Measurements from ENCODE around the gene SETBP1.

The SETBP1 gene

DNA sequence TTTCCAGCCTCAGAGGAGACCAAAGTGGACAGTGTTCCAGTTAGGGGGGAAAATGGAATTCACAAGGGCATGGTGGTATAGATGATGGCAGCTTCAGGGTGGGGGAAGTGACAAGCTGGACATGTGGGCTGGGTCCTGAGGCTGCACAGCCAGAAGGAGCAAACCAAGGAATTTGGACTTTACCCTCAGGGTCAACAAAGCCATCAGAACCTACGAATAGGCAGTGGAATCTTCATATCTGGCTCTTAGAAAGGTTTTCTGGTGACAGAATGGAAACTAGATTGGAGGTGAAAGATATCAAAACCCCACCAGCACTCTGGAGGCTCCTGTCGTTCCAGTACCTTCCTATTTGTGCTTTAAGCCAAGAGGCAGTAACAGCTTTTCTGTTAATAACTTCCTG, 127.1 kb downstream of the SETBP1 start:
- H3K36me3 ChIP-seq (replicated peaks) = no peaks in the 10 kb centered on the region
- H3K4me3 ChIP-seq = no peak overlapping the region
- in situ Hi-C loops (cut with MboI; ENCODE audit: low sequenced_read_pairs) = no loop called here

DNA sequence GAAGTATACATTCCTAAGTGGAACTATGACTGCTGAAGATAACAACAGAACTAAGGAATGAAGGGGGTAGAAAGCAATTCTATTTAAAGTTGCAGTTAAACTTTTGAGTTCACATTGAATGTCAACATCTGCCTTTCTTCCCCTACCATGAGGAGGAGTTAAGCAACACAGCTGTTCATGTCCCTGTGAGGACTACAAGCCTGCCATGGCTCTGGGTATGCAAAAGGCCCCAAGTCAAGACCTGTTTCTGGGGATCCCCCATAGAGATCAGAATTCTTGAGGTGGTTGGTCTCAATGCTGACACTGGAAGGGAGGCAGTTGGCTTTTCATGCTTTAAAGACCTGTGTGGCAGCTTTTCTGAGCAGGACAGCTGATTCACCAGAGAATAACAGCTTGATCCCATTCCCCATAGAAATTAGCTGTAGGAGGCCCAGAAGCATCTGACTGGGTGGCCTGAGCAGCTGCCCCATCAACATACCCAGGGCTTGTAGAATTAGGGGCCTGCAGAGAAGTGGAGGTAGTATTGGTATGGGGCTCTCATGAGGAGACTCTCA, 131.0 kb downstream of the SETBP1 start:
- DNase-seq (ENCODE audit: low spot score in 2 of 2) = no peak
- Histone ChIP-seq H3K4me1 (no peaks in the 10 kb centered on the region), H3K36me3 (replicated peaks) (no peaks in the 10 kb centered on the region), H3K4me3 (no peak overlapping the region), H3K9me3 (no peaks in the 10 kb centered on the region), H3K27me3 (ENCODE audit: low read depth) (no peaks in the 10 kb centered on the region)
- in situ Hi-C loops (cut with MboI; ENCODE audit: low sequenced_read_pairs) = no loop called here

More for the DNA sequence above, 127.1 kb downstream of the SETBP1 start:
- H3K9me3 ChIP-seq = no peaks in the 10 kb centered on the region
- H3K27me3 ChIP-seq (ENCODE audit: low read depth) = no peaks in the 10 kb centered on the region
- no peak for DNase-seq (ENCODE audit: low spot score in 2 of 2)
- no peaks in the 10 kb centered on the region for H3K4me1 ChIP-seq

DNA sequence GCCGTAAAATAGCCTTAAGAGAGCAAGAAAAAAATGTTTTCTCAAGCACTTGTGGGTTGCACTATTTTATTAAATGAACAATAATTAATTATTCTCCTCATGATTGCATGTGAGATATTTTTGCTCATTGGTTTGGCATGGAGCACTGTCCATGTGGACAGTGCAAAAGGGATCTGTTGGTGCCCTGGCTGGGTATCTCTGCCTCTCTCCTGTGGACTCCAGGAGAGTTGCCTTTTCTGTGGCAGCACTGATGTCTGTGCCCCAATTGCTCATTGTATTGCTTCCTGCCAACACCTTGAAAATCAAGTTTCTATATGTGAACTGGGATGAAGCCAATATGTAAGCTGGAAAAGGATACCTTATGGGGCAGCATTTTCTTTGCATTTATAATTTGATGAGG, 131.7 kb downstream of the SETBP1 start:
- Histone ChIP-seq H3K4me1 (no peaks in the 10 kb centered on the region), H3K27me3 (ENCODE audit: low read depth) (no peaks in the 10 kb centered on the region), H3K36me3 (replicated peaks) (no peaks in the 10 kb centered on the region), H3K9me3 (no peaks in the 10 kb centered on the region), H3K4me3 (no peak overlapping the region)
- DNase-seq (ENCODE audit: low spot score in 2 of 2) = no peak
- in situ Hi-C loops (cut with MboI; ENCODE audit: low sequenced_read_pairs) = no loop called here

DNA sequence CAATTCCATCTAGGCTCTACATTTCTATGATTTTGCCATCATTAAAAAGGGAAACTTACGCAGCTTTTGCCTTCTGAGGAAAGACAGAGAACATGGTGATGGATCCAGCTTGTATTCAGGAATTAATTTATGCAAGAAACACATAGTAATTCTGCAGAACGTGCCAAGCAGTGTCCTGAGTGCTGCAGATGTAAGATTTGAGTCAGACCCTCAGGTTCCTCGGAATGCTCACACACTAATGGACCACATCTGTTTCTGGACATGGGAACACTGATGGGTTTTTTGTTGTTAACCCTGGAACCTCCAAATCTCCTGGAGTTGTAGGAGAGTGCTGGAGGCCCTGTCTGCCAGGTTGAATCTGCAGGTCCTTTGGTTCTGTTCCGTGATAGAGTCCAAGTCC, 132.9 kb downstream of the SETBP1 start:
- DNase-seq (ENCODE audit: low spot score in 2 of 2) = no peak
- H3K36me3 ChIP-seq (replicated peaks) = no peaks in the 10 kb centered on the region
- peaks cover 5% of the 10 kb centered on the region for H3K4me1 ChIP-seq
- H3K9me3 ChIP-seq = no peaks in the 10 kb centered on the region
- H3K4me3 ChIP-seq = no peak overlapping the region
- in situ Hi-C loops (cut with MboI; ENCODE audit: low sequenced_read_pairs) = no loop called here
- no peaks in the 10 kb centered on the region for H3K27me3 ChIP-seq (ENCODE audit: low read depth)

DNA sequence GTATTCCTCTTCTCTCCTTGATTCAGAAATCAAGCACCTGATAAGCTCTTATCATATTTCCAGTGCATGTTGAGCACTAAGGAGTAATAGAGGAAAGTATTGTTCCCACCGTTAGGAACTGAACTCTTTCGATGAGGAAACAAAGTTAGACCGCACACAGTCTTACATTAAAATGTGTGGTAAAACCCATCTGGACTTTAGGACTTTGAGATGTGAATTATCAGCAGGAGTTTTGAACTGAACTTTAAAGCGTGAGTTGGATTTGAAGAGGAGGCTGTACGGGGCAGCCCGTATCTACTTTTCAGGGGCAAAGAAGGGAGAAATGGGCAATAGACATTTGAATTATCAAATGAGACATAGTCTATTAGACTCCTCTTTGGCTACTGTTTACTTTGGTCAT, 134.4 kb downstream of the SETBP1 start:
- H3K36me3 ChIP-seq (replicated peaks) = no peaks in the 10 kb centered on the region
- DNase-seq (ENCODE audit: low spot score in 2 of 2) = no peak
- H3K9me3 ChIP-seq = no peaks in the 10 kb centered on the region
- no peaks in the 10 kb centered on the region for H3K27me3 ChIP-seq (ENCODE audit: low read depth)
- in situ Hi-C loops (cut with MboI; ENCODE audit: low sequenced_read_pairs) = no loop called here
- peaks cover 5% of the 10 kb centered on the region for H3K4me1 ChIP-seq
- H3K4me3 ChIP-seq = no peak overlapping the region

- H3K4me1 ChIP-seq = peaks cover 5% of the 10 kb centered on the region
- no peak overlapping the region for H3K4me3 ChIP-seq
- DNase-seq (ENCODE audit: low spot score in 2 of 2) = no peak
- no peaks in the 10 kb centered on the region for H3K9me3 ChIP-seq
- H3K36me3 ChIP-seq (replicated peaks) = no peaks in the 10 kb centered on the region
- no peaks in the 10 kb centered on the region for H3K27me3 ChIP-seq (ENCODE audit: low read depth)
- in situ Hi-C loops (cut with MboI; ENCODE audit: low sequenced_read_pairs) = no loop called here
These were observed 135.4 kb downstream of the SETBP1 start for GRCh38 chr18:44816050-44816449.

DNA sequence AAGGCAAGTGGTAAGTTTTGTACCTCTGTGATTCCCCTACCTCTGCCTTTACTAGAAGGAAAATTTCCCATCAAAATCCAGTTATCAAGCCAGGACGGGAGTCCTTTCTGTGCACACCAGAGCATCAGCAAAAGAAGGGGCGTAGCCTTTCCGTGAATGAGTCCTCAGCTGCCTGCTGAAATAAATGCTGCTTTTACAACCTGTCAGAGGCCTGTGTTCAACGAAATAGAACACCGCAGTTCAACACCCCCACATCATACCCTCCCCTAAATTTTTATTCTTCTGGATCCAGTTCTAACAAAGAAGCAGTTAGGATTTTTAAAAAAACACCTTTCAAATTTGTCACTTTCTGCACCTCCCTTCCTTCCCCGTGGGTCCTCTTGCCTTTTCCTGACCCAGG, 135.8 kb downstream of the SETBP1 start:
- Histone ChIP-seq H3K36me3 (replicated peaks) (no peaks in the 10 kb centered on the region), H3K4me1 (peaks cover 5% of the 10 kb centered on the region), H3K4me3 (no peak overlapping the region), H3K9me3 (no peaks in the 10 kb centered on the region), H3K27me3 (ENCODE audit: low read depth) (no peaks in the 10 kb centered on the region)
- in situ Hi-C loops (cut with MboI; ENCODE audit: low sequenced_read_pairs) = no loop called here
- no peak for DNase-seq (ENCODE audit: low spot score in 2 of 2)

DNA sequence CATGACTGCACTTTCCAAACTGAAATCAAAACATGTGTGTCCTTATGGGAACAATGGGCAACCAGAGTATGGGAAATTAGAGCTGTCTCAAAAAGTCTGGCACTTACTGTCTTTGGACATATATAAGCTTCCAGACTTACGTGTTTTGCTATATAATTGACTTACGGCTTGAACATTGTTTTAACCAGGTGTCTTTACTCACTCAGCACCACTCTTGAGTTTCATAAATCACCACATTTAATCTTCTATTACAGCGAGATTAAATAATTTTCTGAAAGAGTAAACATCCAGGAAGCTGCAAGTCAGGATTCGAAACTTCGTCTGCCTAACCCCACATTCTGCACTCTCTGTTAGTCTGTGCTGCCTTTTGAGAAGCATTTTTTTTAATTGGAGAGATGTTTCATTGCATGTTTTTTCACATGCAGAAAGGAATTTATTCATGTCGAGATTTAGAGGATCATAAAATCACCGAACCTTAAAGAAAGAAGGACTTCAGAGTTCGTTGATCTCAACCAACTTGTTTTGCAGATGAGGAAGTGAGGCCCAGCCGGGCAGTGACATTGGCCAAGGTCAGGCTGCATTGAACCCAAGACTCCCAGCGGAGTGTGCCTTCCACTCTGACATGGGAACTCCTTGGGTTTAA, 137.3 kb downstream of the SETBP1 start:
- Histone ChIP-seq H3K4me3 (no peak overlapping the region), H3K27me3 (ENCODE audit: low read depth) (no peaks in the 10 kb centered on the region), H3K36me3 (replicated peaks) (no peaks in the 10 kb centered on the region), H3K4me1 (peaks cover 5% of the 10 kb centered on the region), H3K9me3 (no peaks in the 10 kb centered on the region)
- no peak for DNase-seq (ENCODE audit: low spot score in 2 of 2)
- in situ Hi-C loops (cut with MboI; ENCODE audit: low sequenced_read_pairs) = no loop called here

- DNase-seq (ENCODE audit: low spot score in 2 of 2) = no peak
- peaks cover 5% of the 10 kb centered on the region for H3K4me1 ChIP-seq
- no peak overlapping the region for H3K4me3 ChIP-seq
- H3K9me3 ChIP-seq = no peaks in the 10 kb centered on the region
- H3K36me3 ChIP-seq (replicated peaks) = no peaks in the 10 kb centered on the region
- in situ Hi-C loops (cut with MboI; ENCODE audit: low sequenced_read_pairs) = no loop called here
- H3K27me3 ChIP-seq (ENCODE audit: low read depth) = no peaks in the 10 kb centered on the region
These were observed 138.1 kb downstream of the SETBP1 start for GRCh38 chr18:44818668-44819403.

DNA sequence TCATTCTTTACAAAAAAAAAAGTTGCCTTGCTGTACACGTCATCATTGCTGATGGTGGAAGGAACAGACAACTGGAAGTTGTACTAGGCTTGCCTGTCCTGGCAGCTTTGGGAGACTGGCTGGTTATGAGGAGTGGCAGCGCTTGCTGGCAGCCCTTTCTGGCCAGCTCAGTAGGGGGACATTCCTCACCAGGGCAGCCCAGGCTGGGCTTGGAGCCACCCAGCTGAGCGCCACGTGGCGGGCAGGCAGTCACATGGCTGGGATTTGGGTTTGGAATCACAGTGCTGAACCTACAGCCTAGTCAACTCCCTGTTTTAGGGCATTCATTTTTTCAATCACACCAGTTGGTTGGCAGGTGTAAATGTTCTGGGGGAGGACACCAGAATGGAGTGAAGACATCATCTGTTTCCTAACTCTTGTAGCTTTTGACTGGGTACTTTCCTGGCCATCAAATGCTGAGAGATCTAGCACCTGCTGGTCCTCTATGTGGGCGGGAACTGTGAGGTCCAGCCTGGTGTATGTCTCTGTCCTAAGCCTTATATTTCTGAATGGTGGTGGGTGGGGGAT, 139.3 kb downstream of the SETBP1 start:
- no peak for DNase-seq (ENCODE audit: low spot score in 2 of 2)
- in situ Hi-C loops (cut with MboI; ENCODE audit: low sequenced_read_pairs) = no loop called here
- no peaks in the 10 kb centered on the region for H3K9me3 ChIP-seq
- H3K4me3 ChIP-seq = no peak overlapping the region
- no peaks in the 10 kb centered on the region for H3K27me3 ChIP-seq (ENCODE audit: low read depth)
- no peaks in the 10 kb centered on the region for H3K36me3 ChIP-seq (replicated peaks)
- peaks cover 5% of the 10 kb centered on the region for H3K4me1 ChIP-seq

DNA sequence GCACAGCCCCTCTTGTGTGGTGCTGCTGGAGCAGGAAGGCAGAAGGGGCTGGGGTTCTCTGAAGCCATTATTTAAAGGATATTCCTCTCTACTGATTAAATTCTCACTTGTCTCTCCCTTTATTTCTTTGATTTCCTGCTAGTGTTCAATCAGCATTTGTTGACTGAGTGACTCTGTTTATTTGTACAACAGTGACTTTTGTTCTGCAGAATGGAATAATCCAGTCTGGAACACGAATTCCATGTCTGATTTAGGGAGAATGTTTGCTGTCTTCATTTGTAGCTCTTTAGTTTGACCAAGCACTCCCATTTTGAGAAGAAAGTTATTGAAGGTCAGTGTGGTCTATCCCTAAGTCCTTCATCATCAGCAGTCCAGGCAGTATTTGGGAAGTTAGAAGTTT, 141.2 kb downstream of the SETBP1 start:
- Histone ChIP-seq H3K36me3 (replicated peaks) (no peaks in the 10 kb centered on the region), H3K27me3 (ENCODE audit: low read depth) (no peaks in the 10 kb centered on the region), H3K9me3 (no peaks in the 10 kb centered on the region), H3K4me1 (peaks cover 9% of the 10 kb centered on the region), H3K4me3 (no peak overlapping the region)
- DNase-seq (ENCODE audit: low spot score in 2 of 2) = no peak
- in situ Hi-C loops (cut with MboI; ENCODE audit: low sequenced_read_pairs) = no loop called here

DNA sequence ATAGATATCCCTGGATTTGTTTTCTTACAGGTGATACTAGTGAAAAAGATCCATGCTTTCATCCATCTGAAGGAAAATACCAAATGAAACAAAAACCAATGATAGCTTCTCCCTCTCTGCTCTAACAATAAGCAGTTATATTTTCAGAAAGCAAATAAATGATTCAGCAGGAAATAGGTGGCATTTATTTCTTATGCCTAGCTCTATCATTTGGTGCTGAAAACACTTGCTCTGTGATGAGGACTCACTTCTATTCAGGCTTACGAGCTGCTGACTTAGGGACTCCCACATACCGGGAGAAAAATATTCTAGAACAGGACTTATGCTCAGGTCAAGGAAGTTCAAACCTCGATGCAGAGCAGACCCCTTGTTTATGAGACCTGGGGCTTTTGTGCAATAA, 142.6 kb downstream of the SETBP1 start:
- Histone ChIP-seq H3K27me3 (ENCODE audit: low read depth) (no peaks in the 10 kb centered on the region), H3K36me3 (replicated peaks) (no peaks in the 10 kb centered on the region), H3K9me3 (no peaks in the 10 kb centered on the region), H3K4me3 (no peak overlapping the region), H3K4me1 (peaks cover 9% of the 10 kb centered on the region)
- DNase-seq (ENCODE audit: low spot score in 2 of 2) = no peak
- in situ Hi-C loops (cut with MboI; ENCODE audit: low sequenced_read_pairs) = no loop called here

GRCh38 chr18:44823782-44824181, 143.1 kb downstream of the SETBP1 start:
- H3K9me3 ChIP-seq = no peaks in the 10 kb centered on the region
- no peaks in the 10 kb centered on the region for H3K27me3 ChIP-seq (ENCODE audit: low read depth)
- no peaks in the 10 kb centered on the region for H3K36me3 ChIP-seq (replicated peaks)
- no peak for DNase-seq (ENCODE audit: low spot score in 2 of 2)
- in situ Hi-C loops (cut with MboI; ENCODE audit: low sequenced_read_pairs) = no loop called here
- H3K4me1 ChIP-seq = peaks cover 9% of the 10 kb centered on the region
- H3K4me3 ChIP-seq = no peak overlapping the region

DNA sequence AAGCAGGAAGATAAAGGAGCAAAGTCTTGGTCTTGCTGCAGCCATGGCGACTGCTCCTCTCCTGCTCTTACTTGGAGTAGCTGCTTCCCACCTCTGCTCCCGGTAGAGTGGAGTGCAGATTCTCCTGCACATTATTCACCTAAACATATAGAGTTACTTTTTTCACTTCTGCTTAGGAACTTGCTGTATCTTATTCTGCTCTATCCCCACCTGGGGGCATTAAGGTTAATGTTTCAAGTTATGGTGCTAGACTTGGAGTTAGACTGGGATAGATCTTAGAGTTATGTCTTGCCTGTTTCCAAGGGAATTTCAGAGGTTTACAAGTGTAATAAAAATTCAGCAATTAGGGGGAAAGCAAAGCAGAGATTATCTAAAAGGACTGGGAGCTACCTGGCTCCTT, 144.2 kb downstream of the SETBP1 start:
- in situ Hi-C loops (cut with MboI; ENCODE audit: low sequenced_read_pairs) = no loop called here
- DNase-seq (ENCODE audit: low spot score in 2 of 2) = no peak

More for the DNA sequence above, 144.2 kb downstream of the SETBP1 start:
- no peak overlapping the region for H3K4me3 ChIP-seq
- H3K27me3 ChIP-seq (ENCODE audit: low read depth) = no peaks in the 10 kb centered on the region
- peaks cover 9% of the 10 kb centered on the region for H3K4me1 ChIP-seq
- H3K36me3 ChIP-seq (replicated peaks) = no peaks in the 10 kb centered on the region
- H3K9me3 ChIP-seq = no peaks in the 10 kb centered on the region
